Astrocyte of the cerebellum (primary cell): Measurements from ENCODE around the gene FOXL2NB.
"Not testable (repeated sequence)": the region's sequence is repeated elsewhere in the genome, so short reads cannot be mapped to it uniquely, and the experiment has no call there.

Experiments
- DNase-seq: peaks from one replicate; pipeline ENCODE4 v3.0.0-alpha.2; 2011; ENCODE audit warnings: low read depth
- H3K4me3 ChIP-seq: 2 replicates; pipeline ENCODE4 v1.5.1; 2011; ENCODE audit warnings: mild to moderate bottlenecking, low read depth, low read length, moderate library complexity
- in situ Hi-C: cut with HindIII; loops from 2 replicates; pipeline ENCODE4 v1.10.0; 2017; ENCODE audit warnings: low sequenced_read_pairs
- TF ChIP-seq, protein P1 (sequence below): IDR thresholded peaks from 2 replicates; pipeline ENCODE4 v1.5.1; 2012; ENCODE audit warnings: low read length, low read depth, moderate library complexity, mild to moderate bottlenecking; ENCODE audit errors: missing control alignments

Gene FOXL2NB

DNA sequence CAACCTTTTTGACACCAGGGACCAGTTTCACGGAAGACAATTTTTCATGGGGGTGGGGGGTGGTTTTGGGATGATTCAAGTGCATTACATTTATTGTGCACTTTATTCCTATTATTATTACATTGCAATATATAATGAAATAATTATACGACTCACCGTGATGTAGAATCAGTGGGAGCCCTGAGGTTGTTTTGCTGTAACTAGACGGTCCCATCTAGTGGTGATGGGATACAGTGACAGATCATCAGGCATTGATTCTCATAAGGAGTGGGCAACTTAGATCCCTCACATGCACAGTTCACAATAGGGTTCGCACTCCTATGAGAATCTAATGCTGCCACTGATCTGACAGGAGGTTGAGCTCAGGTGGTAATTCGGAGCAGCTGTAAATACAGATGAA is 24.6 kb upstream of the FOXL2NB start:
- TF ChIP-seq, protein P1, sequence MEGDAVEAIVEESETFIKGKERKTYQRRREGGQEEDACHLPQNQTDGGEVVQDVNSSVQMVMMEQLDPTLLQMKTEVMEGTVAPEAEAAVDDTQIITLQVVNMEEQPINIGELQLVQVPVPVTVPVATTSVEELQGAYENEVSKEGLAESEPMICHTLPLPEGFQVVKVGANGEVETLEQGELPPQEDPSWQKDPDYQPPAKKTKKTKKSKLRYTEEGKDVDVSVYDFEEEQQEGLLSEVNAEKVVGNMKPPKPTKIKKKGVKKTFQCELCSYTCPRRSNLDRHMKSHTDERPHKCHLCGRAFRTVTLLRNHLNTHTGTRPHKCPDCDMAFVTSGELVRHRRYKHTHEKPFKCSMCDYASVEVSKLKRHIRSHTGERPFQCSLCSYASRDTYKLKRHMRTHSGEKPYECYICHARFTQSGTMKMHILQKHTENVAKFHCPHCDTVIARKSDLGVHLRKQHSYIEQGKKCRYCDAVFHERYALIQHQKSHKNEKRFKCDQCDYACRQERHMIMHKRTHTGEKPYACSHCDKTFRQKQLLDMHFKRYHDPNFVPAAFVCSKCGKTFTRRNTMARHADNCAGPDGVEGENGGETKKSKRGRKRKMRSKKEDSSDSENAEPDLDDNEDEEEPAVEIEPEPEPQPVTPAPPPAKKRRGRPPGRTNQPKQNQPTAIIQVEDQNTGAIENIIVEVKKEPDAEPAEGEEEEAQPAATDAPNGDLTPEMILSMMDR = peak; percentile 16
- not testable (repeated sequence) for DNase-seq, H3K4me3 ChIP-seq
- in situ Hi-C loops = loop anchor here (25.0 kb wide), 3 partner anchors 110 to 460 kb away; no protein-coding TSS in a partner anchor

- peak; percentile 78 for DNase-seq
- in situ Hi-C loops = loop anchor here (25.0 kb wide), 3 partner anchors 111 to 461 kb away; no protein-coding TSS in a partner anchor
- no peak overlapping the region for H3K4me3 ChIP-seq
- TF ChIP-seq, protein P1 = peak; percentile 91
Measured at GRCh38 chr3:138923531-138923994, 23.5 kb upstream of the FOXL2NB start.

- in situ Hi-C loops = no loop called here
- H3K4me3 ChIP-seq = no peak overlapping the region
- DNase-seq = no peak
- TF ChIP-seq, protein P1 = no peak
Measured at GRCh38 chr3:138928727-138929372, 18.2 kb upstream of the FOXL2NB start.

GRCh38 chr3:138933068-138933668 is 13.8 kb upstream of the FOXL2NB start:
- H3K4me3 ChIP-seq = no peak overlapping the region
- TF ChIP-seq, protein P1 = no peak
- in situ Hi-C loops = no loop called here
- no peak for DNase-seq

DNA sequence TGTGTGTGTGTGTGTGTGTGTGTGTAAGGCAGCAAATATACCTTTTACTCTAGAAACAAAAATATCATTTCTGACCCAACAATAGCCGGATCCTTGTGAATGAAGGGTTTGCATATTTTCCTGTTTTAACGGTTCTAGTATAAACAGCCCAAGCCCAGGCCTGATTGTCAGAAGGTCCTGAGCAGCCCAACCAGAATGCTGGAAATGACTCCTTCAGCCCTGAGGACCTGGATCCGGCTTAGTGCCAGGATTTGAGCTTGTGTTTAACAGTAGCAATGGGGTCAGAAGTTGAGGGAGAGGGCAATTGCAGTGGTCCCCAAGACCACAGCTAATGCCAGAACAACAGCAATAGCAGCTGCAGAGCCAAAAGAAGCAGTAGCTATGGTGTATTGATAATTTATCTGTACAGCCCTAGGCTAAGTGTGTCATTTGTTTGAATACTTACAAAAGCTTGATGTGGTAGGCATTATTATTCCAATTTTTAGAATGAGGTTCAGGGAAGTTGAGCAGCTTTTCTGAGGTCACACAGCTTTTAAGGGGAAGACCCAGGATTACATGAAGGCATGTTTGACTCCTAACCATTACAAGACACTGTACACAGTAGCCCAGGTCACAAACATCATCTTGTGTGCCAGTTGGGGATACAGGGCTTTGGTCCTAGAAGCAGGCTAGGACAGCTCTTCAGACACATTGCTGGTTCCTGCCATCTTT is 12.9 kb upstream of the FOXL2NB start:
- in situ Hi-C loops = no loop called here
- TF ChIP-seq, protein P1 = no peak
- no peak for DNase-seq

GRCh38 chr3:138935505-138935862 is 11.5 kb upstream of the FOXL2NB start:
- DNase-seq = no peak
- TF ChIP-seq, protein P1 = no peak
- peak overlapping the region; percentile 42 for H3K4me3 ChIP-seq
- in situ Hi-C loops = no loop called here

More for the DNA sequence above, 12.9 kb upstream of the FOXL2NB start:
- no peak overlapping the region for H3K4me3 ChIP-seq
